Osteoblast (primary cell): ENCODE data around the gene G3BP2. TPM values are rescaled to one million over a fixed set of nuclear protein-coding genes. Genes with fewer than 3 reads are reported as not detected.

Source experiments
- DNase-seq: peaks from one replicate; pipeline ENCODE4 v3.0.0; 2011; ENCODE audit warnings: low spot score, mixed read lengths; ENCODE audit not compliant: insufficient read length; ENCODE audit errors: missing footprints
- H2AFZ ChIP-seq: 2 replicates; pipeline ENCODE4 v1.6.0; 2011; ENCODE audit warnings: mild to moderate bottlenecking, low read length
- H3K27ac ChIP-seq: 2 replicates; pipeline ENCODE4 v1.5.1; 2011; ENCODE audit warnings: mild to moderate bottlenecking, low read depth, low read length, moderate library complexity
- H3K27me3 ChIP-seq: 2 replicates; pipeline ENCODE4 v1.6.0; 2012; ENCODE audit warnings: mild to moderate bottlenecking, control low read depth, inconsistent platforms, low read length, moderate library complexity; ENCODE audit not compliant: insufficient read depth
- H3K36me3 ChIP-seq: 2 replicates; pipeline ENCODE4 v1.5.1; 2011; ENCODE audit warnings: mild to moderate bottlenecking, low read length, control low read depth, moderate library complexity; ENCODE audit not compliant: insufficient read depth
- H3K4me1 ChIP-seq: 2 replicates; pipeline ENCODE4 v1.5.1; 2011; ENCODE audit warnings: mild to moderate bottlenecking, low read length, control low read depth, moderate library complexity; ENCODE audit not compliant: insufficient read depth
- H3K4me2 ChIP-seq: 2 replicates; pipeline ENCODE4 v1.6.0; 2011; ENCODE audit warnings: mild to moderate bottlenecking, low read length; ENCODE audit not compliant: insufficient read depth
- H3K4me3 ChIP-seq: fragments of 200-600 bp; sonication (generic); 3 replicates; pipeline ENCODE4 v1.5.1; 2012; ENCODE audit warnings: mild to moderate bottlenecking, low read length, inconsistent platforms; ENCODE audit not compliant: insufficient read depth
- H3K79me2 ChIP-seq: 2 replicates; pipeline ENCODE4 v1.6.0; 2012; ENCODE audit warnings: mild to moderate bottlenecking, low read length, control low read depth, inconsistent platforms; ENCODE audit not compliant: insufficient read depth
- H3K9me3 ChIP-seq: 2 replicates; pipeline ENCODE4 v1.5.1; 2011; ENCODE audit warnings: low read depth, low read length, control low read depth
- H4K20me1 ChIP-seq: 2 replicates; pipeline ENCODE4 v1.6.0; 2012; ENCODE audit warnings: mild to moderate bottlenecking, low read length, control low read depth; ENCODE audit not compliant: insufficient read depth
- CTCF ChIP-seq: IDR thresholded peaks from 2 replicates; pipeline ENCODE4 v1.5.1; 2011; ENCODE audit warnings: mild to moderate bottlenecking, low read depth, low read length, moderate library complexity; ENCODE audit errors: extremely low read depth
- total RNA-seq: library from RNA; depleted of rRNA; stranded (reverse); fragments of >200 nt; gene quantifications from 2 replicates; pipeline ENCODE4 v1.2.3, GENCODE V29; 2012

G3BP2 gene
- total RNA-seq, 1 donor, result 171 TPM

- no peak for TF ChIP-seq CTCF
- Histone ChIP-seq H4K20me1 (no peaks in the 10 kb centered on the region), H3K27me3 (no peaks in the 10 kb centered on the region), H3K4me2 (no peak overlapping the region), H3K9me3 (no peaks in the 10 kb centered on the region), H3K79me2 (no peaks in the 10 kb centered on the region), H3K4me1 (peaks cover 3% of the 10 kb centered on the region), H3K4me3 (no peak overlapping the region), H3K36me3 (no peaks in the 10 kb centered on the region), H2AFZ (no peak overlapping the region), H3K27ac (no peak overlapping the region)
- DNase-seq, result no peak
Measured at GRCh38 chr4:75686346-75686745, 13.1 kb upstream of the G3BP2 start.

DNA sequence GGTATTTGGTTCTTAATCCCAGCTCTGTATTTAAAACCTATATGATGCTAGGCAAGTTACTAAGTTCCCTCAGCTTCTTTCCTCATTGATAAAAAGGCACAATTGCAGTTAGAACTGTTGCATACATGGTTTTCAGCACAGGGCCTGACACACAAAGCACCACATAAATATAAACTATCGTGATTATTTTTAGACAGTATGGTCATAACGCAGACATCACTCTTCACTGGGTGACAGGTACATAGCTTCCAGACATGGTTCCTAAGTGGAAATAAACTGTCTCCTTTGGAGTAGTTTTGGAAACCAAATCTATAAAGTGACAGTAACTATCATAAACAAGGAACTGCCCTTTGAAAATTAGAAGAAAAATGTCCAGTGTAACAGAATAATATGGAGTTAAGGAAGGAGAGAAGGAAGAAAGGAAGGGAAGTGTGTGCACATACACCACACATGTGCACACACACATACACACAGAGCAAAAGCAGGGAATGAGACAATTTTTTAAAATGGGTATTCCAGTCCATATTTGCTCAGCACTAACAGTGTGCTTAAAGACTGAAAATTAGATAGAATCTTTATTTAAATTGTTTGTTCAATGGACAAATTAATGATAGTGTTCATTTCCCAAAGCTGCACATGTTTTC is 12.5 kb upstream of the G3BP2 start:
- Histone ChIP-seq H3K9me3 (no peaks in the 10 kb centered on the region), H3K4me2 (no peak overlapping the region), H3K27ac (no peak overlapping the region), H3K4me3 (no peak overlapping the region), H3K36me3 (no peaks in the 10 kb centered on the region), H4K20me1 (no peaks in the 10 kb centered on the region), H2AFZ (no peak overlapping the region), H3K4me1 (peaks cover 3% of the 10 kb centered on the region), H3K27me3 (no peaks in the 10 kb centered on the region), H3K79me2 (no peaks in the 10 kb centered on the region)
- peak; percentile 17 for DNase-seq
- TF ChIP-seq CTCF, result no peak

- Histone ChIP-seq H2AFZ (no peak overlapping the region), H3K4me1 (peaks cover 3% of the 10 kb centered on the region), H3K27ac (no peak overlapping the region), H3K4me2 (no peak overlapping the region), H3K79me2 (no peaks in the 10 kb centered on the region), H3K9me3 (no peaks in the 10 kb centered on the region), H3K27me3 (no peaks in the 10 kb centered on the region), H3K4me3 (no peak overlapping the region), H4K20me1 (no peaks in the 10 kb centered on the region), H3K36me3 (no peaks in the 10 kb centered on the region)
- TF ChIP-seq CTCF, result no peak
- DNase-seq, result no peak
Measured at GRCh38 chr4:75683482-75684155, 10.4 kb upstream of the G3BP2 start.

DNA sequence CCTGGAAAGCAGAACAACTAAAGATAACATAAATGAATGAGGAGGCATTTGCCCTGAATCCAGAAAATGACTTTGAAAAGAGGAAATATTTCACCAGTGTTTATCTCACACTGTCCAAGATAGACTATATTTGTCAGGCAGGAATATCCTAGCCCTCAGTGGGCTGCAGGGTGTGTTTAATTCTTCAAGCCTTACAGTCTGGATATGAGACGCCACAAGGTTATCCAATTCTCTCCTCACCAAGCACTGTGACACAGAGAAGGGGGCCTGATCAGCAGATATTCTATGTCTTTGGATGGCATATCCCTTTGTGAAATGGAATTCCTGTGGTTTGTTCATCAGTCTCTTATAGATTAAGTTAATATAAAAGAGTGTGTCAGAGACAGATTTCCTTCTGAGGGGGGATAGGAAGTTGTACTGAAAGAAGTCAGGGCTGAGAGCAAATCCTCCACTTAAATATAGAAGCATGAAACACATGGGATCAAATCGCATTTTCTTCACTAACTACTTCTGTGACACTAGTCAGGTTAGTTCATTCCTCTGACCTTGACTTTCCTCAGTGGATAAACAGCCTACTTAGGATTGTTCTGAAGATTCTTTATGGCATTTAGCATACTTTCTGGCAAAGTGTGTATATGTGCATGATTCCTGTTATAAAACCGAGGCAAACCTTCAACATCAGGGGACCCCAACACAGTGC is 6.8 kb upstream of the G3BP2 start:
- no peak for TF ChIP-seq CTCF
- H3K79me2 ChIP-seq, result no peaks in the 10 kb centered on the region
- no peak for DNase-seq
- H3K4me3 ChIP-seq, result no peak overlapping the region
- H2AFZ ChIP-seq, result no peak overlapping the region
- no peaks in the 10 kb centered on the region for H3K4me1 ChIP-seq
- no peaks in the 10 kb centered on the region for H3K9me3 ChIP-seq
- no peaks in the 10 kb centered on the region for H4K20me1 ChIP-seq
- H3K4me2 ChIP-seq, result no peak overlapping the region
- H3K36me3 ChIP-seq, result no peaks in the 10 kb centered on the region
- H3K27ac ChIP-seq, result no peak overlapping the region
- H3K27me3 ChIP-seq, result no peaks in the 10 kb centered on the region
